Stimulated activated CD8-positive, alpha-beta memory T cell treated with anti-CD3 and anti-CD28 coated beads, Interleukin-4, amount 100 ng/mL, for 4 hours (primary cell): ENCODE results near the gene ADGRD2.

ENCODE experiments used
- DNase-seq, 2 donors: peaks; one replicate each; pipeline ENCODE4 v3.0.0-alpha.2; 2020; ENCODE audit warnings: low read depth in 2 of 2, low spot score in 1 of 2

Gene ADGRD2

GRCh38 chr9:124477648-124478285 lies 27.5 kb downstream of the ADGRD2 start:
- DNase-seq: no peak

- no peak for DNase-seq
These were observed 28.1 kb downstream of the ADGRD2 start for GRCh38 chr9:124478354-124478753.

GRCh38 chr9:124479371-124479770 lies 29.1 kb downstream of the ADGRD2 start:
- no peak for DNase-seq

- no peak for DNase-seq
These were observed 29.8 kb downstream of the ADGRD2 start for GRCh38 chr9:124479947-124480620.

GRCh38 chr9:124480621-124480981 lies 30.4 kb downstream of the ADGRD2 start:
- no peak for DNase-seq

- DNase-seq: no peak
These were observed 30.9 kb downstream of the ADGRD2 start for GRCh38 chr9:124481115-124481514.

- no peak for DNase-seq
These were observed 32.3 kb downstream of the ADGRD2 start for GRCh38 chr9:124482431-124483031.

- no peak for DNase-seq
These were observed 33.2 kb downstream of the ADGRD2 start for GRCh38 chr9:124483481-124483880.

GRCh38 chr9:124485201-124485600 lies 35.0 kb downstream of the ADGRD2 start:
- no peak for DNase-seq

GRCh38 chr9:124485936-124486335 lies 35.7 kb downstream of the ADGRD2 start:
- DNase-seq: no peak

GRCh38 chr9:124486778-124487259 lies 36.6 kb downstream of the ADGRD2 start:
- DNase-seq: no peak

- no peak for DNase-seq
These were observed 37.3 kb downstream of the ADGRD2 start for GRCh38 chr9:124487260-124488182.

GRCh38 chr9:124488641-124489210 lies 38.5 kb downstream of the ADGRD2 start:
- no peak for DNase-seq

- DNase-seq: no peak
These were observed 39.0 kb downstream of the ADGRD2 start for GRCh38 chr9:124489222-124489621.

- no peak for DNase-seq
These were observed 39.8 kb downstream of the ADGRD2 start for GRCh38 chr9:124490004-124490403.

- no peak for DNase-seq
These were observed 41.1 kb downstream of the ADGRD2 start for GRCh38 chr9:124491049-124491975.

- no peak for DNase-seq
These were observed 42.6 kb downstream of the ADGRD2 start for GRCh38 chr9:124492818-124493217.

GRCh38 chr9:124493218-124493617 lies 43.0 kb downstream of the ADGRD2 start:
- DNase-seq: no peak

GRCh38 chr9:124493794-124494479 lies 43.7 kb downstream of the ADGRD2 start:
- DNase-seq: no peak
